ENCODE measurements around the gene ATG4D. TPM values are rescaled to one million over a fixed set of nuclear protein-coding genes. Genes with fewer than 3 reads are reported as not detected.

ATG4D gene
- total and polyA plus RNA-seq, 2 of the 4 experiments (the other 2 are of a cell fraction) = 8.2 to 21.8 TPM

DNA sequence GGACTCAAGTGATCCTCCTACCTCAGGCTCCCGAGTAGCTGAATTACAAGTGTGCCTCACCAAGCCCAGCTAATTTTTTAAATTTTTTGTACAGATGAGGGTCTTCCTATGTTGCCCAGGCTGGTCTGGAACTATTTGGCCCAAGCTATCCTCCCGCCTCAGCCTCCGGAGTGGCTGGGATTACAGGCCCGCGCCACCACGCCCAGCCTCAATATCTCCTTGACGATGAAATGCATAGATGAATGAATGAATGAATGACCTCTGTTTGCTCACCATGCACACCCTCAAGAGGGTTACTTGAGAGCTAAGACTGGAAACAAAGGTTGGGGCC lies 58.3 kb downstream of the ATG4D start:
- Histone ChIP-seq H3K9me1 (ENCODE audit: insufficient read depth, low read length) (peaks cover 15% of the 10 kb centered on the region), H3K36me3 (ENCODE audit: control insufficient read depth, insufficient read depth, low read length) (peaks cover 1% of the 10 kb centered on the region; the same call in 1 of the 2 replicates), H3K14ac (replicated peaks; ENCODE audit: low read depth, low read length) (no peak overlapping the region), H3K27ac (ENCODE audit: insufficient read depth, low read length) (no peak overlapping the region), H3K23ac (ENCODE audit: low read depth, low read length) (no peak overlapping the region), H2BK15ac (ENCODE audit: low read depth, low read length) (no peak overlapping the region), H3K18ac (ENCODE audit: low read depth, low read length) (no peak overlapping the region), H2BK5ac (ENCODE audit: low read depth, low read length, poor library complexity, severe bottlenecking) (no peak overlapping the region), H4K20me1 (ENCODE audit: insufficient read depth, low read length) (peaks cover 10% of the 10 kb centered on the region), H3K4me3 (ENCODE audit: insufficient read depth, low read depth, low read length) (no peak overlapping the region), H4K8ac (ENCODE audit: low read depth in 2 of 2, low read length in 2 of 2) (peak overlapping the region in 1 of 2 experiments; percentile 22; a peak in 1 of 4 replicates), H3K56ac (ENCODE audit: extremely low read depth, insufficient read depth, low read length) (no peak overlapping the region), H2AFZ (replicated peaks; ENCODE audit: low read length, poor library complexity) (peak overlapping the region; percentile 87), H3K79me1 (ENCODE audit: low read depth in 1 of 2, low read length in 2 of 2) (peaks cover 12 to 41% of the 10 kb centered on the region in 2 experiments; a peak in 3 of 4 replicates), H2BK120ac (ENCODE audit: low read depth, low read length) (no peak overlapping the region), H2AK5ac (ENCODE audit: low read depth, low read length) (no peak overlapping the region), H3K9ac (ENCODE audit: low read depth, low read length) (no peak overlapping the region), H3K4me1 (ENCODE audit: control insufficient read depth, insufficient read depth, low read length) (peaks cover 10% of the 10 kb centered on the region), H3K27me3 (ENCODE audit: control insufficient read depth, insufficient read depth, low read length) (peaks cover 9% of the 10 kb centered on the region), H3K9me3 (ENCODE audit: control insufficient read depth, insufficient read depth, low read length) (no peaks in the 10 kb centered on the region; the same call in 1 of the 2 replicates), H2AK9ac (replicated peaks; ENCODE audit: low read depth, low read length, poor library complexity) (no peak overlapping the region), H4K5ac (ENCODE audit: low read depth, low read length) (no peak overlapping the region), H3K4ac (ENCODE audit: low read depth, low read length) (no peak overlapping the region), H3K4me2 (ENCODE audit: low read depth, low read length) (peak overlapping the region; percentile 71; the same call in 1 of the 2 replicates), H4K91ac (ENCODE audit: insufficient read depth, low read depth, low read length) (no peak overlapping the region), H2BK20ac (ENCODE audit: low read depth, low read length) (no peak overlapping the region)
- no TSS peak for BruUV-seq (replicated peaks)
- TF ChIP-seq, protein P1, sequence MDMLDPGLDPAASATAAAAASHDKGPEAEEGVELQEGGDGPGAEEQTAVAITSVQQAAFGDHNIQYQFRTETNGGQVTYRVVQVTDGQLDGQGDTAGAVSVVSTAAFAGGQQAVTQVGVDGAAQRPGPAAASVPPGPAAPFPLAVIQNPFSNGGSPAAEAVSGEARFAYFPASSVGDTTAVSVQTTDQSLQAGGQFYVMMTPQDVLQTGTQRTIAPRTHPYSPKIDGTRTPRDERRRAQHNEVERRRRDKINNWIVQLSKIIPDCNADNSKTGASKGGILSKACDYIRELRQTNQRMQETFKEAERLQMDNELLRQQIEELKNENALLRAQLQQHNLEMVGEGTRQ (IDR thresholded peaks at IDR 0.05; ENCODE audit: low read depth, low read length) = no peak
- TF ChIP-seq, protein P2, sequence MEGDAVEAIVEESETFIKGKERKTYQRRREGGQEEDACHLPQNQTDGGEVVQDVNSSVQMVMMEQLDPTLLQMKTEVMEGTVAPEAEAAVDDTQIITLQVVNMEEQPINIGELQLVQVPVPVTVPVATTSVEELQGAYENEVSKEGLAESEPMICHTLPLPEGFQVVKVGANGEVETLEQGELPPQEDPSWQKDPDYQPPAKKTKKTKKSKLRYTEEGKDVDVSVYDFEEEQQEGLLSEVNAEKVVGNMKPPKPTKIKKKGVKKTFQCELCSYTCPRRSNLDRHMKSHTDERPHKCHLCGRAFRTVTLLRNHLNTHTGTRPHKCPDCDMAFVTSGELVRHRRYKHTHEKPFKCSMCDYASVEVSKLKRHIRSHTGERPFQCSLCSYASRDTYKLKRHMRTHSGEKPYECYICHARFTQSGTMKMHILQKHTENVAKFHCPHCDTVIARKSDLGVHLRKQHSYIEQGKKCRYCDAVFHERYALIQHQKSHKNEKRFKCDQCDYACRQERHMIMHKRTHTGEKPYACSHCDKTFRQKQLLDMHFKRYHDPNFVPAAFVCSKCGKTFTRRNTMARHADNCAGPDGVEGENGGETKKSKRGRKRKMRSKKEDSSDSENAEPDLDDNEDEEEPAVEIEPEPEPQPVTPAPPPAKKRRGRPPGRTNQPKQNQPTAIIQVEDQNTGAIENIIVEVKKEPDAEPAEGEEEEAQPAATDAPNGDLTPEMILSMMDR (conservative IDR thresholded peaks at IDR 0.05; ENCODE audit: low read depth, low read length) = no peak
- TF ChIP-seq FOS (IDR thresholded peaks at IDR 0.05; ENCODE audit: low read depth, low read length) (no peak), RAD21 (IDR thresholded peaks at IDR 0.05; ENCODE audit: low read length) (no peak), CHD1 (IDR thresholded peaks at IDR 0.05; ENCODE audit: low read depth, low read length) (no peak), MAFK (IDR thresholded peaks at IDR 0.05; ENCODE audit: low read depth, low read length) (no peak), POLR2A (IDR thresholded peaks at IDR 0.05; ENCODE audit: low read depth, low read length) (no peak), MAZ (IDR thresholded peaks at IDR 0.05; ENCODE audit: borderline replicate concordance, low read depth, low read length) (no peak), NFE2L2 (IDR thresholded peaks at IDR 0.05; ENCODE audit: low read depth, low read length) (no peak), RCOR1 (IDR thresholded peaks at IDR 0.05; ENCODE audit: insufficient replicate concordance, low read length) (no peak), MXI1 (IDR thresholded peaks at IDR 0.05; ENCODE audit: borderline replicate concordance, low read depth, low read length) (no peak), SMC3 (IDR thresholded peaks at IDR 0.05; ENCODE audit: low read depth, low read length) (no peak), BHLHE40 (IDR thresholded peaks at IDR 0.05; ENCODE audit: low read depth, low read length) (no peak)
- TF ChIP-seq, protein P3, sequence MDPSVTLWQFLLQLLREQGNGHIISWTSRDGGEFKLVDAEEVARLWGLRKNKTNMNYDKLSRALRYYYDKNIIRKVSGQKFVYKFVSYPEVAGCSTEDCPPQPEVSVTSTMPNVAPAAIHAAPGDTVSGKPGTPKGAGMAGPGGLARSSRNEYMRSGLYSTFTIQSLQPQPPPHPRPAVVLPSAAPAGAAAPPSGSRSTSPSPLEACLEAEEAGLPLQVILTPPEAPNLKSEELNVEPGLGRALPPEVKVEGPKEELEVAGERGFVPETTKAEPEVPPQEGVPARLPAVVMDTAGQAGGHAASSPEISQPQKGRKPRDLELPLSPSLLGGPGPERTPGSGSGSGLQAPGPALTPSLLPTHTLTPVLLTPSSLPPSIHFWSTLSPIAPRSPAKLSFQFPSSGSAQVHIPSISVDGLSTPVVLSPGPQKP (IDR thresholded peaks at IDR 0.05; ENCODE audit: borderline replicate concordance, low read depth, low read length) = no peak
- intact Hi-C loops (cut with micrococcal nuclease) (no loop called here), dilution Hi-C loops (cut with HindIII; ENCODE audit: low sequenced_read_pairs, unreplicated experiment) (no loop called here), in situ Hi-C loops (cut with MboI; ENCODE audit: low sequenced_read_pairs) (no loop called here)
- POLR2A ChIA-PET (ENCODE audit: unreplicated experiment) = interaction anchor here (0.5 to 1.0 kb wide), 2 partner anchors 10 to 16 kb away, joined by 3 to 4 read pairs; no protein-coding TSS in a partner anchor
- ATAC-seq (ENCODE audit: low read depth) = no peak
- DNase-seq = no peak
- CTCF ChIA-PET = no interaction called here
- WGBS, 2 experiments (ENCODE audit: extremely low coverage in 2 of 2, insufficient read length in 1 of 2) = no CpG with 5 or more reads among the region's 7 CpGs
